Trophoblast cell (in vitro differentiated cells and primary cell): ENCODE data around the gene APBB1.

Source experiments
- DNase-seq, 2 donors: peaks; one replicate each; pipeline ENCODE4 v3.0.0-alpha.2; 2016
- H2AFZ ChIP-seq: 2 replicates; pipeline ENCODE4 v1.6.1; 2013; ENCODE audit warnings: low read length, moderate library complexity, mild to moderate bottlenecking; ENCODE audit not compliant: insufficient read depth, poor library complexity
- H2AK5ac ChIP-seq: 2 replicates; pipeline ENCODE4 v1.6.1; 2013; ENCODE audit warnings: mild to moderate bottlenecking, low read length
- H2BK120ac ChIP-seq: 2 replicates; pipeline ENCODE4 v1.6.1; 2013; ENCODE audit warnings: low read length, mild to moderate bottlenecking, moderate library complexity; ENCODE audit not compliant: insufficient read depth, poor library complexity
- H2BK12ac ChIP-seq: 2 replicates; pipeline ENCODE4 v1.6.1; 2013; ENCODE audit warnings: mild to moderate bottlenecking, low read length, moderate library complexity
- H2BK5ac ChIP-seq: 2 replicates; pipeline ENCODE4 v1.6.1; 2013; ENCODE audit warnings: low read length, low read depth, moderate library complexity, mild to moderate bottlenecking; ENCODE audit not compliant: poor library complexity
- H3K14ac ChIP-seq: 2 replicates; pipeline ENCODE4 v1.6.1; 2013; ENCODE audit warnings: mild to moderate bottlenecking, low read length
- H3K18ac ChIP-seq: 2 replicates; pipeline ENCODE4 v1.6.1; 2013; ENCODE audit warnings: mild to moderate bottlenecking, low read length
- H3K23ac ChIP-seq: 2 replicates; pipeline ENCODE4 v1.6.1; 2013; ENCODE audit warnings: low read length
- H3K27ac ChIP-seq: 2 replicates; pipeline ENCODE4 v1.5.1; 2013; ENCODE audit warnings: low read depth, mild to moderate bottlenecking, inconsistent platforms, low read length, moderate library complexity
- H3K27me3 ChIP-seq: 2 replicates; pipeline ENCODE4 v1.6.1; 2013; ENCODE audit warnings: inconsistent platforms, mild to moderate bottlenecking, low read length, moderate library complexity; ENCODE audit not compliant: insufficient read depth
- H3K36me3 ChIP-seq, 2 experiments: 1 replicate in 1 of 2; 2 replicates in 1 of 2; pipeline ENCODE4 v1.6.1; 2013; ENCODE audit warnings: low read length in 2 of 2, mild to moderate bottlenecking in 2 of 2, moderate library complexity in 1 of 2; ENCODE audit not compliant: insufficient read depth in 2 of 2, control insufficient read depth in 1 of 2
- H3K4ac ChIP-seq: 2 replicates; pipeline ENCODE4 v1.6.1; 2013; ENCODE audit warnings: low read depth, mild to moderate bottlenecking, low read length, moderate library complexity
- H3K4me1 ChIP-seq, 2 experiments: 1 replicate in 1 of 2; 2 replicates in 1 of 2; pipeline ENCODE4 v1.6.1; 2013; ENCODE audit warnings: low read length in 2 of 2, mild to moderate bottlenecking in 2 of 2, moderate library complexity in 1 of 2; ENCODE audit not compliant: insufficient read depth in 2 of 2, control insufficient read depth in 1 of 2
- H3K4me2 ChIP-seq: 2 replicates; pipeline ENCODE4 v1.6.1; 2013; ENCODE audit warnings: inconsistent platforms, mild to moderate bottlenecking, low read length, moderate library complexity
- H3K4me3 ChIP-seq: 2 replicates; pipeline ENCODE4 v1.5.1; 2013; ENCODE audit warnings: mild to moderate bottlenecking, low read depth, low read length, inconsistent platforms
- H3K79me1 ChIP-seq: one replicate; pipeline ENCODE4 v1.6.1; 2013; ENCODE audit warnings: low read length
- H3K79me2 ChIP-seq: 2 replicates; pipeline ENCODE4 v1.6.1; 2013; ENCODE audit warnings: low read length, mild to moderate bottlenecking; ENCODE audit not compliant: control insufficient read depth, insufficient read depth, poor library complexity
- H3K9ac ChIP-seq: 2 replicates; pipeline ENCODE4 v1.6.1; 2013; ENCODE audit warnings: mild to moderate bottlenecking, low read length
- H3K9me3 ChIP-seq: 2 replicates; pipeline ENCODE4 v1.6.1; 2013; ENCODE audit warnings: low read depth, mild to moderate bottlenecking, control low read depth, inconsistent platforms, low read length; ENCODE audit not compliant: insufficient read depth
- H4K12ac ChIP-seq: 2 replicates; pipeline ENCODE4 v1.6.1; 2013; ENCODE audit warnings: low read depth, mild to moderate bottlenecking, low read length, moderate library complexity
- H4K8ac ChIP-seq: 2 replicates; pipeline ENCODE4 v1.6.1; 2013; ENCODE audit warnings: low read depth, mild to moderate bottlenecking, low read length, moderate library complexity
- H4K91ac ChIP-seq: one replicate; pipeline ENCODE4 v1.6.1; 2013; ENCODE audit warnings: low read depth, mild to moderate bottlenecking, low read length, moderate library complexity
- WGBS: extraction: QIAGEN DNeasy Blood & Tissue Kit; methylation state at CpG from one replicate; pipeline ENCODE4 v1.1.7; 2013; ENCODE audit warnings: missing lambda C conversion rate; ENCODE audit not compliant: insufficient read length, insufficient coverage; ENCODE audit errors: extremely low coverage; 5-methylcytosine and 5-hydroxymethylcytosine counted together

Gene APBB1

DNA sequence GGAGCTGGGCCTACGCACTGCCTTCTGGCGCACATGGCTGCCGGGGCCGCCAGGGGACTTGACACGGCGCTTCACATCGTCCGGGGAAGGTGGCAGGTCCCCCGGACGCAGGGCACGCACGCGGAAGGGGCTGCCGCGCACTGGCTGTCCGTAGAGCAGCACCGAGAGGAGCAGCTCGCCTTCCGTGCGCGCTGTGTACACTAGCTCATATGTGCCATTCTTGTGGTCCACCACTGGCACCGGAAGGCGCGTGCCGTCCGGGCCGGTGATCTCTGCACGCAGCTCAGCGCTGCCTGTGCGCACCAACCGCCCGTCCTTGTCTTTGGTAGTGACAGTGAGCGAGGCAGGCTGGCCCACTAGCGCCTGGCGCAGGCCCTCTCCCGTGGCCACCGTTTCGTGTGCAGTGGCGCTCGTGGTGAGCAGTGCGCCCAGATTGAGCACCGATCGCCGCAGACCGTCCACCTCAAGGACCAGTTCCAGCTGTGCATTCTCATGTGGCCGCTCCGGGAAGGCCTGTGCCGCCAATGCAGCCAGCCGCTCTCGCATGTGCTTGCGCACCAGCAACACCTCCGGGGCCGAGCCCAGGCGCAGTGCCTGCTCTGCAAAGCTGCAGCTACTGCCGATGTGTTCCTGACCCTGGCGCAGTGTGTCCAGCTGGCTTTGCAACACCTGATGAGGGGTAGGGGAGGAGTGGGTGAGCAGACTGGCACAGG is 37.6 kb upstream of the APBB1 start:
- no peak overlapping the region for H2BK12ac ChIP-seq
- H3K9me3 ChIP-seq = peaks cover 3% of the 10 kb centered on the region

DNA sequence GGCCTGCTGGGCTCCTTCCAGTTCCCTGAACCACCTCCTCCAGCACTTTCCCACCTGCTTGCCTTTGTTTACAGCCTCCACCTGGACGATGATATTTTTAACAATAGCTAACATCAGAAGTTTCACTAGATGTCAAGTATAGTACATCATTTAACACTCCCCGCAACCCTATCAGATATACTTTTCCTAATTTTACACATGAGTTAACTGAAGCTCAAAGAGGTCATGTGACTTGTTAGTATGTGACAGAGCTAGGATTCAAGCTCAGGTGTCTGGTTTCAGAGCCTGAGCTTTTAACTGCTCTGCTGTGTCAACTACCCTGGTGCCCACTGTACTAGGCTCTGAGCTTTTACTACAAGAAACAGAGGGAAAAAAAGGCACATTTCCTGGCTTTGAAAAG is 36.2 kb upstream of the APBB1 start:
- Histone ChIP-seq H3K14ac (no peak overlapping the region), H3K36me3 (peaks cover 31 to 43% of the 10 kb centered on the region in 2 experiments), H2AFZ (no peak overlapping the region), H4K91ac (no peak overlapping the region), H3K9ac (no peak overlapping the region), H4K12ac (no peak overlapping the region), H3K4ac (no peak overlapping the region), H3K23ac (no peak overlapping the region), H4K8ac (no peak overlapping the region), H3K9me3 (peaks cover 3% of the 10 kb centered on the region), H2BK120ac (no peak overlapping the region), H2BK5ac (no peak overlapping the region), H2AK5ac (no peak overlapping the region), H3K79me1 (no peaks in the 10 kb centered on the region), H3K4me1 (peaks cover 0 to 3% of the 10 kb centered on the region in 2 experiments), H3K27ac (no peak overlapping the region), H3K18ac (no peak overlapping the region), H3K79me2 (no peaks in the 10 kb centered on the region), H3K4me2 (no peak overlapping the region), H2BK12ac (no peak overlapping the region), H3K4me3 (no peak overlapping the region), H3K27me3 (no peaks in the 10 kb centered on the region)
- no peak for DNase-seq
- WGBS = no CpG with 5 or more reads among the region's 2 CpGs

More for the DNA sequence above, 37.6 kb upstream of the APBB1 start:
- H3K27ac ChIP-seq = no peak overlapping the region
- no CpG with 5 or more reads among the region's 56 CpGs for WGBS
- no peak overlapping the region for H4K8ac ChIP-seq
- H2BK5ac ChIP-seq = no peak overlapping the region
- H3K4ac ChIP-seq = no peak overlapping the region
- peaks cover 0 to 3% of the 10 kb centered on the region in 2 experiments for H3K4me1 ChIP-seq
- no peak overlapping the region for H3K18ac ChIP-seq
- H2BK120ac ChIP-seq = no peak overlapping the region
- no peaks in the 10 kb centered on the region for H3K79me2 ChIP-seq
- no peaks in the 10 kb centered on the region for H3K79me1 ChIP-seq
- H4K12ac ChIP-seq = no peak overlapping the region
- no peak overlapping the region for H3K4me2 ChIP-seq
- H2AFZ ChIP-seq = no peak overlapping the region
- H3K4me3 ChIP-seq = peak overlapping the region; percentile 30
- H3K23ac ChIP-seq = no peak overlapping the region
- no peak overlapping the region for H3K9ac ChIP-seq
- DNase-seq = no peak
- no peak overlapping the region for H3K14ac ChIP-seq
- H3K36me3 ChIP-seq = peaks cover 25 to 32% of the 10 kb centered on the region in 2 experiments
- H4K91ac ChIP-seq = no peak overlapping the region
- H2AK5ac ChIP-seq = no peak overlapping the region
- no peaks in the 10 kb centered on the region for H3K27me3 ChIP-seq

DNA sequence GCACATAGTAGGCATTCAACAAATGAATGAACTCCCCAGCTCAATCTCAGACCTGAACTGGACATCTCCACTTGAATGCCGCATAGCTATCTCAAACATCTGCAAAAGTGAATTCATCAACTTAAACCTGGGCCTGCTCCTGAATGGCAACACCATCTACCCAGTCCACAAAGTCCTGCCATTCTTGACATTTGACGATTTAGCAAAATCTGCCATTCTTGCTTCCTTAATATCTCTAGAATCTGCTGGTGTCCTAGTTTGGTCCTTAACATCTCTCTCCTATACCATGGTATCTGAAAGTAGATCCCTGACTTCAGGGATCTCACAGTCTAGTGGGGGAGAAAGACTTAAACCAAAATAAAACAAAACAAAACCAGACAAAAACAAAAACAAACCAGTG is 34.3 kb upstream of the APBB1 start:
- H3K36me3 ChIP-seq = peaks cover 39 to 49% of the 10 kb centered on the region in 2 experiments

DNA sequence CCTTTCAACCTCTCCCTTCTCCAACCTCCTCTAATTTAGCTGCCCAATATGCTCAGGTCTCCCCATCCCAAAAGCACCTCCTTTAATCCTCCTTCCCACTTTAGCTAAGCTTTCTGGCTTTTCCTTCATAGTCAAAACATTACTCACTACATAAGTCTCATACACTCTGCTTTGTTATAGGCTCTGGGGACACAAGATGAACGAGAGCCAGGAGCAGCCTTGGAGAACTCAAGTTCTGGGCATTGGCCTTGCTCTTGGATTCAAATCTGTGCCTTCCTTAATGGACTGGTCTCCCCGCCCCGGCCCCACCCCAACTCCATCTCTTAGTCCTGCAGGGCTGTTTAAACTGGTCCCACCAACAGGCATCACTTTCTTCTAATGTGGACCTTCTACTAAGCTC is 33.3 kb upstream of the APBB1 start:
- Histone ChIP-seq H3K79me2 (no peaks in the 10 kb centered on the region), H4K8ac (no peak overlapping the region), H3K9me3 (peaks cover 3% of the 10 kb centered on the region), H3K79me1 (no peaks in the 10 kb centered on the region), H3K27ac (no peak overlapping the region), H2AK5ac (no peak overlapping the region), H4K91ac (no peak overlapping the region), H3K4me1 (no peaks in the 10 kb centered on the region), H3K23ac (no peak overlapping the region), H3K4me2 (no peak overlapping the region), H3K4me3 (no peak overlapping the region), H3K18ac (no peak overlapping the region), H4K12ac (no peak overlapping the region), H2BK120ac (no peak overlapping the region), H2BK5ac (no peak overlapping the region), H3K36me3 (peaks cover 37 to 49% of the 10 kb centered on the region in 2 experiments), H3K27me3 (no peaks in the 10 kb centered on the region), H3K9ac (no peak overlapping the region), H3K14ac (no peak overlapping the region), H3K4ac (no peak overlapping the region), H2BK12ac (no peak overlapping the region), H2AFZ (no peak overlapping the region)
- DNase-seq = no peak
- no CpG with 5 or more reads among the region's 3 CpGs for WGBS

More for the DNA sequence above, 34.3 kb upstream of the APBB1 start:
- Histone ChIP-seq H3K9me3 (peaks cover 3% of the 10 kb centered on the region), H2AK5ac (no peak overlapping the region), H2BK120ac (no peak overlapping the region), H2BK5ac (no peak overlapping the region), H3K4ac (no peak overlapping the region), H3K14ac (no peak overlapping the region), H3K9ac (no peak overlapping the region), H3K18ac (no peak overlapping the region), H4K8ac (no peak overlapping the region), H3K4me1 (peaks cover 0 to under 1% of the 10 kb centered on the region in 2 experiments), H3K23ac (no peak overlapping the region), H3K27me3 (no peaks in the 10 kb centered on the region), H3K4me3 (no peak overlapping the region), H2BK12ac (no peak overlapping the region), H4K91ac (no peak overlapping the region), H3K4me2 (no peak overlapping the region), H3K79me2 (no peaks in the 10 kb centered on the region), H3K27ac (no peak overlapping the region), H2AFZ (no peak overlapping the region), H4K12ac (no peak overlapping the region), H3K79me1 (no peaks in the 10 kb centered on the region)
- DNase-seq = no peak
- no CpG with 5 or more reads among the region's 2 CpGs for WGBS
